K562 (cell line): ENCODE measurements around the gene SERHL2. TPM values are rescaled to one million over a fixed set of nuclear protein-coding genes. Genes with fewer than 3 reads are reported as not detected.

Source experiments
- AFF4 ChIP-seq: sonication (generic); formaldehyde crosslinking; IDR thresholded peaks from 2 replicates; pipeline ENCODE4 v1.8.0; 2023; ENCODE audit warnings: mild to moderate bottlenecking, missing genetic modification reagents
- CLOCK ChIP-seq: fragments of 250-450 bp; sonication (Bioruptor Pico); IDR thresholded peaks from 2 replicates; pipeline ENCODE4 v1.4.0; 2020; ENCODE audit warnings: mild to moderate bottlenecking, moderate library complexity, borderline replicate concordance
- FOXK2 ChIP-seq, 2 experiments: fragments of 450-650 bp; IDR thresholded peaks in 1 of 2; conservative IDR thresholded peaks in 1 of 2; 2 replicates each; pipeline ENCODE4 v1.6.1; 2016; ENCODE audit warnings: low read depth in 2 of 2, mild to moderate bottlenecking in 1 of 2
- KLF16 ChIP-seq: IDR thresholded peaks from 2 replicates; pipeline ENCODE4 v1.6.1; 2016; ENCODE audit warnings: antibody characterized with exemption
- REST ChIP-seq, 2 experiments: fragments of 450-650 bp; formaldehyde crosslinking in 1 of 2; IDR thresholded peaks; 2 replicates each; pipeline versions ENCODE4 v1.4.0 to v1.6.1; 2014 to 2020; ENCODE audit warnings: mild to moderate bottlenecking in 2 of 2, borderline replicate concordance in 1 of 2, low read depth in 1 of 2
- SFPQ ChIP-seq: fragments of 200-400 bp; formaldehyde crosslinking; IDR thresholded peaks from 2 replicates; pipeline ENCODE4 v1.6.1; 2017; ENCODE audit warnings: mild to moderate bottlenecking, low read depth, low read length, moderate library complexity
- TCF15 ChIP-seq: fragments of 250-450 bp; sonication (Bioruptor Pico); IDR thresholded peaks from 2 replicates; pipeline ENCODE4 v1.8.0; 2022; ENCODE audit warnings: moderate library complexity, mild to moderate bottlenecking, inconsistent platforms
- ZNF830 ChIP-seq: fragments of 250-450 bp; sonication (Bioruptor Pico); IDR thresholded peaks from 2 replicates; pipeline ENCODE4 v1.5.0; 2021; ENCODE audit warnings: mild to moderate bottlenecking
- polyA plus RNA-seq, 8 experiments: library from polyadenylated mRNA; depleted of rRNA in 4 of 8; stranded (reverse) in 5 of 8; unstranded in 3 of 8; fragments of >200 nt; fragmentation: Nextera tagmentation in 2 of 8; fragmentation: Illumina TruSeq in 1 of 8; extraction: Ambion mirVana in 2 of 8; extraction: Trizol in 1 of 8; gene quantifications; 2 replicates each; pipeline versions ENCODE4 v1.2.1 to v1.2.3, GENCODE V29; 2011 to 2014; ENCODE audit warnings: inconsistent platforms in 1 of 8, missing spikeins in 1 of 8
- total RNA-seq, 7 experiments: library from RNA; depleted of rRNA in 6 of 7; stranded (reverse); fragments of >200 nt in 6 of 7; fragmentation: Illumina TruSeq in 2 of 7; extraction: Trizol in 2 of 7; gene quantifications; 2 replicates each; pipeline versions ENCODE4 v1.2.1 to v1.2.3, GENCODE V29; 2011 to 2021; ENCODE audit warnings: low replicate concordance in 1 of 7

SERHL2 gene
- total and polyA plus RNA-seq, 9 of the 15 experiments (the other 6 are each of a cell fraction or from before 2014, with no cell fraction given) = 19.9 to 62.6 (median 25.2) TPM

- TF ChIP-seq SFPQ = no peak
- TF ChIP-seq CLOCK (CRISPR knock-in tag) = no peak
- peak; percentile 50; the same call in 1 of the 2 replicates for TF ChIP-seq KLF16
- TF ChIP-seq ZNF830 (CRISPR knock-in tag) = no peak
- peak; percentile 70 for TF ChIP-seq REST (IDR thresholded peaks at IDR 0.05; ENCODE audit: borderline replicate concordance)
- TF ChIP-seq REST (CRISPR knock-in tag; IDR thresholded peaks at IDR 0.05; ENCODE audit: low read depth) = no peak
- TF ChIP-seq TCF15 (CRISPR knock-in tag) = no peak
- TF ChIP-seq FOXK2 (conservative IDR thresholded peaks at IDR 0.05 in 1 of 2, IDR thresholded peaks at IDR 0.05 in 1 of 2; ENCODE audit: low read depth in 2 of 2) = no peak
- TF ChIP-seq AFF4 = no peak
These were observed 67.8 kb downstream of the SERHL2 start (continued) for GRCh38 chr22:42621505-42622002.
